ENCODE data around the gene MATCAP1. TPM values are rescaled to one million over a fixed set of nuclear protein-coding genes. Genes with fewer than 3 reads are reported as not detected.
A peak's percentile ranks its signal among the peaks of the same experiment; 100 is the strongest.

Gene MATCAP1
- total and polyA plus RNA-seq, 2 donors: 11.4 to 20.9 TPM

GRCh38 chr16:67166598-67167168 is 17.1 kb downstream of the MATCAP1 start:
- DNase-seq (ENCODE audit: extremely low spot score): no peak
- Histone ChIP-seq H3K36me3 (ENCODE audit: insufficient read depth) (no peaks in the 10 kb centered on the region), H3K4me3 (ENCODE audit: low read depth, low read length) (no peak overlapping the region), H3K4me1 (ENCODE audit: insufficient read depth) (peaks cover 3% of the 10 kb centered on the region), H3K27ac (ENCODE audit: low read depth) (no peak overlapping the region)
- 81% methylated on average over 5 of the region's 5 CpGs for WGBS

DNA sequence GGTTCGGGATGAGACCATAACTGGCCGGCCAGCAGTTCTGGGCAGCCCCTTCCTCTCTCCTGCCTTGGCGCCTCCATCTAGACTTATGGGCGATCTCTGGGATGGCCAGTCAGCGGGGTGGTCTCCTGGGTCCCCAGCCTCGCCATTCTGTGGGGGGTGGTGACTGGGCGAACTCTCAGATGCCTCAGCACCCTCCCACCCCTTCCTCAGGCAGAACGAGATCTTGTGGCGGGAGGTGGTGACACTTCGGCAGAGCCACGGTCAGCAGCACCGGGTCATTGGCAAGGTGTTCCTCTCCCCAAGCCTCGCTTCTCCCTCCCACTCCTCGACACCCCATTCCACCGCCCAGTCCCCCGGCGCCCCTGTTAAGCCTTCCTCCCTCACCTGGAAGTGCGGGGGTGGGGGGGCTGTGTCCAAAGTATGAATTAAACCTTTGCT is 17.6 kb downstream of the MATCAP1 start:
- no peak for DNase-seq (ENCODE audit: extremely low spot score)
- H3K27ac ChIP-seq (ENCODE audit: low read depth): no peak overlapping the region
- H3K4me1 ChIP-seq (ENCODE audit: insufficient read depth): peaks cover 3% of the 10 kb centered on the region
- WGBS: 41% methylated on average over 18 of the region's 18 CpGs
- H3K4me3 ChIP-seq (ENCODE audit: low read depth, low read length): no peak overlapping the region
- H3K36me3 ChIP-seq (ENCODE audit: insufficient read depth): no peaks in the 10 kb centered on the region

- peaks cover 3% of the 10 kb centered on the region for H3K4me1 ChIP-seq (ENCODE audit: insufficient read depth)
- no peak for DNase-seq (ENCODE audit: extremely low spot score)
- no peaks in the 10 kb centered on the region for H3K36me3 ChIP-seq (ENCODE audit: insufficient read depth)
- H3K4me3 ChIP-seq (ENCODE audit: low read depth, low read length): no peak overlapping the region
- WGBS: 15% methylated on average over 85 of the region's 85 CpGs
- H3K27ac ChIP-seq (ENCODE audit: low read depth): no peak overlapping the region
Measured at GRCh38 chr16:67165121-67166078, 18.4 kb downstream of the MATCAP1 start.

- WGBS: 4% methylated on average over 41 of the region's 41 CpGs
- Histone ChIP-seq H3K4me1 (ENCODE audit: insufficient read depth) (peaks cover 3% of the 10 kb centered on the region), H3K4me3 (ENCODE audit: low read depth, low read length) (peak within 1 kb of the TSS; percentile 20), H3K27ac (ENCODE audit: low read depth) (no peak within 1 kb of the TSS), H3K36me3 (ENCODE audit: insufficient read depth) (no peaks in the 10 kb centered on the region)
- no peak for DNase-seq (ENCODE audit: extremely low spot score)
Measured at GRCh38 chr16:67164599-67165061, 19.1 kb downstream of the MATCAP1 start, which contains the start of gene HSF4. Gene HSF4 (plus strand): TSS chr16:67164745. CDS start chr16:67164812, 67 bp downstream.

GRCh38 chr16:67163999-67164558 is 19.7 kb downstream of the MATCAP1 start:
- Histone ChIP-seq H3K27ac (ENCODE audit: low read depth) (no peak overlapping the region), H3K4me1 (ENCODE audit: insufficient read depth) (peaks cover 3% of the 10 kb centered on the region), H3K4me3 (ENCODE audit: low read depth, low read length) (peak overlapping the region; percentile 20), H3K36me3 (ENCODE audit: insufficient read depth) (no peaks in the 10 kb centered on the region)
- no peak for DNase-seq (ENCODE audit: extremely low spot score)
- WGBS: 1% methylated on average over 34 of the region's 34 CpGs

- H3K4me1 ChIP-seq (ENCODE audit: insufficient read depth): peaks cover 3% of the 10 kb centered on the region
- no peak for DNase-seq (ENCODE audit: extremely low spot score)
- H3K4me3 ChIP-seq (ENCODE audit: low read depth, low read length): peak overlapping the region; percentile 20
- WGBS: 7% methylated on average over 99 of the region's 99 CpGs
- no peak overlapping the region for H3K27ac ChIP-seq (ENCODE audit: low read depth)
- no peaks in the 10 kb centered on the region for H3K36me3 ChIP-seq (ENCODE audit: insufficient read depth)
Measured at GRCh38 chr16:67163164-67163998, 20.4 kb downstream of the MATCAP1 start.

DNA sequence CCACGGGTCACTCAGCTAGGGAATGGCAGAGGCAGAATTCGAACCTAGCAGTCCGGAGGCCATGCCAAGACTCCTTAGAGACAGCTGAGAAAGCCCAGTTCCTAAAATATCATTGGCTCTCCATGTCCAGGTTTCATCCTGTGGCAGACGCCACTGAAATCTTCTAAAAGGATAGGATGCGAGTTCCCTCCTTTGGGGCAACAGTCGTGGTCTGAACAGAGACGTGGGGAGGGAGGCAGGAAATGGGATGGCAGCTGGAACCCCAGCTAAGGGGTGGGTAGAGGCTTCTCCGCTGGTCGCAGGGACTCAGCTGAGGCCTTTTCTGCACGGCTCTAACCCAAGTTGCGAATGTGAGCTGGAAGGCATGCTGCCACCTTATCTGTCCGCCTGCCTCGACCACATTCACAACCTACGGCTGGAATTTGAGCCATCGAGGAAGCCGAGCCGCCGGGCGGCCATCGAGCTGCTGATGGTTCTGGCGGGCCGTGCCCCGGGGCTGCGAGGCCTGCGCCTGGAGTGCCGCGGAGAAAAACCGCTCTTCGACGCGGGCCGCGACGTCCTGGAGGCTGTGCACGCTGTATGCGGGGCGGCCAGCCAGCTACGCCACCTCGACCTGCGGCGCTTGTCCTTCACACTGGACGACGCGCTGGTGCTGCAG is 21.1 kb downstream of the MATCAP1 start:
- peaks cover 3% of the 10 kb centered on the region for H3K4me1 ChIP-seq (ENCODE audit: insufficient read depth)
- 30% methylated on average over 44 of the region's 44 CpGs for WGBS
- no peak for DNase-seq (ENCODE audit: extremely low spot score)
- no peak overlapping the region for H3K27ac ChIP-seq (ENCODE audit: low read depth)
- no peaks in the 10 kb centered on the region for H3K36me3 ChIP-seq (ENCODE audit: insufficient read depth)
- H3K4me3 ChIP-seq (ENCODE audit: low read depth, low read length): no peak overlapping the region

- Histone ChIP-seq H3K27ac (ENCODE audit: low read depth) (no peak overlapping the region), H3K4me3 (ENCODE audit: low read depth, low read length) (no peak overlapping the region), H3K4me1 (ENCODE audit: insufficient read depth) (peaks cover 3% of the 10 kb centered on the region), H3K36me3 (ENCODE audit: insufficient read depth) (no peaks in the 10 kb centered on the region)
- no peak for DNase-seq (ENCODE audit: extremely low spot score)
- WGBS: 50% methylated on average over 25 of the region's 25 CpGs
Measured at GRCh38 chr16:67161595-67162058, 22.1 kb downstream of the MATCAP1 start.

- DNase-seq (ENCODE audit: extremely low spot score): no peak
- WGBS: 6% methylated on average over 34 of the region's 34 CpGs
Measured at GRCh38 chr16:67158637-67159600, 24.8 kb downstream of the MATCAP1 start.

GRCh38 chr16:67157892-67158635 is 25.7 kb downstream of the MATCAP1 start:
- Histone ChIP-seq H3K27ac (ENCODE audit: low read depth) (no peak overlapping the region), H3K36me3 (ENCODE audit: insufficient read depth) (no peaks in the 10 kb centered on the region), H3K4me3 (ENCODE audit: low read depth, low read length) (no peak overlapping the region), H3K4me1 (ENCODE audit: insufficient read depth) (peaks cover under 1% of the 10 kb centered on the region)
- 73% methylated on average over 7 of the region's 7 CpGs for WGBS
- no peak for DNase-seq (ENCODE audit: extremely low spot score)

More at GRCh38 chr16:67158637-67159600, 24.8 kb downstream of the MATCAP1 start:
- Histone ChIP-seq H3K4me1 (ENCODE audit: insufficient read depth) (peaks cover 3% of the 10 kb centered on the region), H3K27ac (ENCODE audit: low read depth) (peak overlapping the region; percentile 57), H3K36me3 (ENCODE audit: insufficient read depth) (no peaks in the 10 kb centered on the region), H3K4me3 (ENCODE audit: low read depth, low read length) (peak overlapping the region; percentile 82)

GRCh38 chr16:67157106-67157748 is 26.5 kb downstream of the MATCAP1 start:
- WGBS: 63% methylated on average over 7 of the region's 7 CpGs
- Histone ChIP-seq H3K36me3 (ENCODE audit: insufficient read depth) (no peaks in the 10 kb centered on the region), H3K27ac (ENCODE audit: low read depth) (no peak overlapping the region), H3K4me1 (ENCODE audit: insufficient read depth) (no peaks in the 10 kb centered on the region), H3K4me3 (ENCODE audit: low read depth, low read length) (no peak overlapping the region)
- DNase-seq (ENCODE audit: extremely low spot score): no peak

All from urinary bladder (tissue), 4 donors.